CD4-positive, alpha-beta T cell (primary cell): ENCODE measurements around the gene CARS2. TPM values are rescaled to one million over a fixed set of nuclear protein-coding genes. Genes with fewer than 3 reads are reported as not detected.

ENCODE experiments used
- ATAC-seq: fragments of 200-7000 bp; cut with Tn5 transposase; one replicate; pipeline ENCODE4 v1.10.0; 2022; ENCODE audit warnings: mild to moderate bottlenecking; ENCODE audit not compliant: poor library complexity
- CTCF ChIA-PET: fragments of 350-600 bp; sonication (Branson Sonifier 250); formaldehyde crosslinking; loops from one replicate; lab custom pipeline; 2021; ENCODE audit warnings: antibody characterized with exemption, inconsistent platforms; lab: Charles Lee
- POLR2A ChIA-PET: fragments of 350-600 bp; sonication (Branson Sonifier 250); formaldehyde crosslinking; loops from one replicate; lab custom pipeline; 2021; ENCODE audit warnings: antibody characterized with exemption, inconsistent platforms; lab: Charles Lee
- DNase-seq, 14 experiments: peaks; one replicate each; pipeline ENCODE4 v3.0.0-alpha.2; 2013 to 2020; ENCODE audit warnings: mixed read lengths in 2 of 14
- H3K27ac ChIP-seq, 2 donors: one replicate each; pipeline versions ENCODE4 v1.5.1 to v1.7.0; 2013; ENCODE audit warnings: low read length in 2 of 2, low read depth in 1 of 2, mild to moderate bottlenecking in 1 of 2
- H3K27me3 ChIP-seq, 2 experiments: 1 replicate in 1 of 2; 2 replicates in 1 of 2; pipeline versions ENCODE4 v1.6.1 to v1.7.0; 2013; ENCODE audit warnings: low read length in 2 of 2, control low read depth in 1 of 2, mild to moderate bottlenecking in 1 of 2, moderate library complexity in 1 of 2; ENCODE audit not compliant: insufficient read depth in 2 of 2, control insufficient read depth in 1 of 2
- H3K36me3 ChIP-seq: one replicate; pipeline ENCODE4 v1.6.1; 2013; ENCODE audit warnings: low read length, control low read depth; ENCODE audit not compliant: insufficient read depth
- H3K4me1 ChIP-seq: one replicate; pipeline ENCODE4 v1.6.1; 2013; ENCODE audit warnings: low read length, control low read depth; ENCODE audit not compliant: insufficient read depth
- H3K4me3 ChIP-seq: one replicate; pipeline ENCODE4 v1.5.1; 2013; ENCODE audit warnings: mild to moderate bottlenecking, low read length, moderate library complexity
- H3K9me3 ChIP-seq, 2 experiments: 1 replicate in 1 of 2; 2 replicates in 1 of 2; pipeline versions ENCODE4 v1.6.1 to v1.7.0; 2013; ENCODE audit warnings: low read length in 2 of 2, mild to moderate bottlenecking in 2 of 2, control low read depth in 1 of 2, moderate library complexity in 1 of 2; ENCODE audit not compliant: control insufficient read depth in 1 of 2, insufficient read depth in 1 of 2
- H3K27ac Mint-ChIP-seq: one replicate; pipeline ENCODE4 v1.8.0; 2020; ENCODE audit warnings: mixed read lengths
- H3K27me3 Mint-ChIP-seq: one replicate; pipeline ENCODE4 v1.8.0; 2021; ENCODE audit warnings: mixed read lengths
- H3K36me3 Mint-ChIP-seq: one replicate; pipeline ENCODE4 v1.8.0; 2021; ENCODE audit warnings: low read depth, mixed read lengths
- H3K4me1 Mint-ChIP-seq: one replicate; pipeline ENCODE4 v1.8.0; 2021; ENCODE audit warnings: low read depth, mixed read lengths
- H3K4me3 Mint-ChIP-seq: one replicate; pipeline ENCODE4 v1.8.0; 2020; ENCODE audit warnings: mild to moderate bottlenecking, mixed read lengths
- H3K9me3 Mint-ChIP-seq: one replicate; pipeline ENCODE4 v1.8.0; 2020; ENCODE audit warnings: mixed read lengths
- intact Hi-C, 2 experiments: fragments of 100-400 bp; cut with DNase I in 1 of 2; cut with micrococcal nuclease in 1 of 2; formaldehyde crosslinking; loops; one replicate each; pipeline versions ENCODE4 v1.15.1 to v1.9.0; 2023 to 2025; cut with DNase I, micrococcal nuclease
- total RNA-seq, 174 experiments: library from RNA in 2 of 174; stranded (reverse) in 2 of 174; gene quantifications; one replicate each; pipeline ENCODE4 v1.2.3 and lab custom pipeline; 2021 to 2026
- TF ChIP-seq, protein P1 (sequence below): fragments of 200-600 bp; IDR thresholded peaks from one replicate; pipeline ENCODE4 v1.8.0; 2022; ENCODE audit warnings: antibody characterized with exemption, mild to moderate bottlenecking

CARS2 gene
- total RNA-seq, 2 experiments from 2014 or later: 50.2 to 56.5 TPM

GRCh38 chr13:110743687-110744086 is 37.8 kb upstream of the CARS2 start:
- no peaks in the 10 kb centered on the region for H3K27me3 ChIP-seq
- Mint-ChIP-seq H3K4me3 (no peak overlapping the region), H3K27me3 (no peaks in the 10 kb centered on the region), H3K27ac (no peak overlapping the region), H3K4me1 (no peaks in the 10 kb centered on the region), H3K36me3 (peaks cover 3% of the 10 kb centered on the region), H3K9me3 (peaks cover 10% of the 10 kb centered on the region)
- ChIA-PET POLR2A (no interaction called here), CTCF (no interaction called here)
- no peak overlapping the region for H3K27ac ChIP-seq
- H3K4me1 ChIP-seq: no peaks in the 10 kb centered on the region
- DNase-seq (no peak), ATAC-seq (no peak)
- no peak overlapping the region for H3K4me3 ChIP-seq
- peaks cover 11 to 13% of the 10 kb centered on the region in 2 experiments for H3K9me3 ChIP-seq
- H3K36me3 ChIP-seq: no peaks in the 10 kb centered on the region
- TF ChIP-seq, protein P1, sequence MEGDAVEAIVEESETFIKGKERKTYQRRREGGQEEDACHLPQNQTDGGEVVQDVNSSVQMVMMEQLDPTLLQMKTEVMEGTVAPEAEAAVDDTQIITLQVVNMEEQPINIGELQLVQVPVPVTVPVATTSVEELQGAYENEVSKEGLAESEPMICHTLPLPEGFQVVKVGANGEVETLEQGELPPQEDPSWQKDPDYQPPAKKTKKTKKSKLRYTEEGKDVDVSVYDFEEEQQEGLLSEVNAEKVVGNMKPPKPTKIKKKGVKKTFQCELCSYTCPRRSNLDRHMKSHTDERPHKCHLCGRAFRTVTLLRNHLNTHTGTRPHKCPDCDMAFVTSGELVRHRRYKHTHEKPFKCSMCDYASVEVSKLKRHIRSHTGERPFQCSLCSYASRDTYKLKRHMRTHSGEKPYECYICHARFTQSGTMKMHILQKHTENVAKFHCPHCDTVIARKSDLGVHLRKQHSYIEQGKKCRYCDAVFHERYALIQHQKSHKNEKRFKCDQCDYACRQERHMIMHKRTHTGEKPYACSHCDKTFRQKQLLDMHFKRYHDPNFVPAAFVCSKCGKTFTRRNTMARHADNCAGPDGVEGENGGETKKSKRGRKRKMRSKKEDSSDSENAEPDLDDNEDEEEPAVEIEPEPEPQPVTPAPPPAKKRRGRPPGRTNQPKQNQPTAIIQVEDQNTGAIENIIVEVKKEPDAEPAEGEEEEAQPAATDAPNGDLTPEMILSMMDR: no peak
- intact Hi-C loops: no loop called here

- DNase-seq: no peak
- H3K9me3 ChIP-seq: peaks cover 0 to 5% of the 10 kb centered on the region in 2 experiments
Measured at GRCh38 chr13:110737555-110737954, 31.6 kb upstream of the CARS2 start.

DNA sequence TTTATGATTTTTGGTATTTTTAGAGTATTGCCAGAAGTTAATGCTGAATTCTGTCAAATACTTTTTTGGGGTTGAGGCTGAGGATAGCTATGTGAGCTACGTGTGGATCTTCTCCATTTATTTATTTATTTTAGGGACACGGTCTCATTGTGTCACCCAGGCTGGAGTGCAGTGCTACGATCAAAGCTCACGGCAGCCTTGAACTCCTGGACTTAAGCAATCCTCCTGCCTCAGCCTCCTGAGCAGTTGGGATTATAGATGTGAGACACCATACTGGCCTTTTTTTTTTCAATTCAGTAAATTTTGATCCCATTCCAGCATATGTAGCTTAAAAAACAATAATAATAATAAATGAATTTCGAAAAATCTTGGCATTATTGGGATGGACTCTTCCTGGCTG is 28.6 kb upstream of the CARS2 start:
- H3K27me3 Mint-ChIP-seq: no peaks in the 10 kb centered on the region
- no peak for DNase-seq
- H3K36me3 Mint-ChIP-seq: no peaks in the 10 kb centered on the region
- peaks cover 4% of the 10 kb centered on the region for H3K4me1 Mint-ChIP-seq
- H3K27ac ChIP-seq: no peak overlapping the region
- intact Hi-C loops: no loop called here
- no peaks in the 10 kb centered on the region for H3K36me3 ChIP-seq
- peaks cover under 1% of the 10 kb centered on the region for H3K9me3 Mint-ChIP-seq
- CTCF ChIA-PET: no interaction called here
- H3K27ac Mint-ChIP-seq: no peak overlapping the region
- H3K4me3 ChIP-seq: no peak overlapping the region
- TF ChIP-seq, protein P1: no peak
- POLR2A ChIA-PET: interaction anchor here (1.2 kb wide), 1 partner anchor 19 kb away, joined by 7 read pairs; no protein-coding TSS in a partner anchor
- H3K27me3 ChIP-seq: no peaks in the 10 kb centered on the region
- H3K4me1 ChIP-seq: no peaks in the 10 kb centered on the region
- ATAC-seq: no peak
- H3K4me3 Mint-ChIP-seq: no peak overlapping the region
- H3K9me3 ChIP-seq: peaks cover 0 to 5% of the 10 kb centered on the region in 2 experiments

More at GRCh38 chr13:110737555-110737954, 31.6 kb upstream of the CARS2 start:
- no peak for ATAC-seq
- no peak overlapping the region for H3K4me3 ChIP-seq
- Mint-ChIP-seq H3K9me3 (peaks cover 2% of the 10 kb centered on the region), H3K4me1 (no peaks in the 10 kb centered on the region), H3K4me3 (no peak overlapping the region), H3K36me3 (no peaks in the 10 kb centered on the region), H3K27ac (no peak overlapping the region), H3K27me3 (no peaks in the 10 kb centered on the region)
- intact Hi-C loops: no loop called here
- POLR2A ChIA-PET: interaction anchor here (1.4 kb wide), 1 partner anchor 23 kb away, joined by 5 read pairs; no protein-coding TSS in a partner anchor
- H3K36me3 ChIP-seq: no peaks in the 10 kb centered on the region
- H3K4me1 ChIP-seq: no peaks in the 10 kb centered on the region
- CTCF ChIA-PET: no interaction called here
- H3K27ac ChIP-seq: no peak overlapping the region
- TF ChIP-seq, protein P1: no peak
- H3K27me3 ChIP-seq: no peaks in the 10 kb centered on the region
